Measurements from ENCODE around the gene KCNQ1.

Gene KCNQ1

DNA sequence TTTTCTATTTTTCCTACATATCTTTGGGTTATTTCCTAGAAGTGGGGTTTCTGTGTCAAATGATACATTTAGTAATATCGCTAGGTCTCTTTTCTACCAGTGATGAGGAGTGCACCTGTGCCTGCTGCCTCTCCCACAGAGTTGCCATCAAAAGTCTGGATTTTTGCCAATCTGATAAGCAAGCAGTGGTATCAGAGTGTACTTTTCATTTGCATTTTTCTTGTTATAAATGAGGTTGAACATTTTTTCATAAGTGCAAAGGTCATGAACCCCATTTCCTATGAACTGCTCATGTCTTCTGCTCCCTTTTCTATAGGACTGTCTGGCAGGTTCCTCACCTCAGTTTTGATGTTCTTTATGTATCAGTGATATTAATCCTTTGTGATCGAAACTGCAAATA, 2.2 kb upstream of the KCNQ1 start:
- no peak for DNase-seq (ENCODE audit: low spot score)

- no peak for DNase-seq (ENCODE audit: low spot score)
Observed at GRCh38 chr11:2443406-2443805, 1.4 kb upstream of the KCNQ1 start.

- no peak for DNase-seq (ENCODE audit: low spot score)
Observed at GRCh38 chr11:2443881-2444820, 657 bp upstream of the KCNQ1 start, which contains the start of gene TRPM5. Gene TRPM5 (minus strand): TSS chr11:2444514. CDS start chr11:2423036, 21,478 bp downstream.

- DNase-seq (ENCODE audit: low spot score): no peak
Observed at GRCh38 chr11:2445746-2446551, 1.1 kb downstream of the KCNQ1 start.

- DNase-seq (ENCODE audit: low spot score): no peak
Observed at GRCh38 chr11:2446590-2447252, 1.9 kb downstream of the KCNQ1 start.

- no peak for DNase-seq (ENCODE audit: low spot score)
Observed at GRCh38 chr11:2447253-2447950, 2.6 kb downstream of the KCNQ1 start.

- DNase-seq (ENCODE audit: low spot score): no peak
Observed at GRCh38 chr11:2447951-2448650, 3.3 kb downstream of the KCNQ1 start.

- DNase-seq (ENCODE audit: low spot score): no peak
Observed at GRCh38 chr11:2448661-2449547, 4.1 kb downstream of the KCNQ1 start.

GRCh38 chr11:2449548-2450320, 4.9 kb downstream of the KCNQ1 start:
- no peak for DNase-seq (ENCODE audit: low spot score)

GRCh38 chr11:2450321-2451041, 5.7 kb downstream of the KCNQ1 start:
- no peak for DNase-seq (ENCODE audit: low spot score)

DNA sequence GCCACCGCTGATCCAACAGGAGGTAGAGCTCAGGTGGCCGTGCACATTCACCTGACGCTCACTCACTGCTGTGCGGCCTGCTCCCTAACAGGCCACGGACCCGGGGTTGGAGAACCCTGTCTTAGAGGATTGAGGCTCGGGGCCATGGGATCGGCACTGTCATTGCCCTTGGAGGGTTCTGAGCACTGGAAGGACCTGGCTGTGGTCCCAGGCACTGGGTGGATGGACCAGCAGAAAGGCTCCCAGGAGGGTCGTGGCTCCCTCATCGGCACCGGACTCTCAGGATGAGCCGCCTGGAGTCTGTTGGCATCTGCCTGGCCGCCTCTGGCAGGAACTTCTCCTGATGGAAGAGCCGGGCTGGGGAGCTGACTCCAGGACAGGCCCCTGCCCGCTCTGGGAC, 6.5 kb downstream of the KCNQ1 start:
- DNase-seq (ENCODE audit: low spot score): no peak

DNA sequence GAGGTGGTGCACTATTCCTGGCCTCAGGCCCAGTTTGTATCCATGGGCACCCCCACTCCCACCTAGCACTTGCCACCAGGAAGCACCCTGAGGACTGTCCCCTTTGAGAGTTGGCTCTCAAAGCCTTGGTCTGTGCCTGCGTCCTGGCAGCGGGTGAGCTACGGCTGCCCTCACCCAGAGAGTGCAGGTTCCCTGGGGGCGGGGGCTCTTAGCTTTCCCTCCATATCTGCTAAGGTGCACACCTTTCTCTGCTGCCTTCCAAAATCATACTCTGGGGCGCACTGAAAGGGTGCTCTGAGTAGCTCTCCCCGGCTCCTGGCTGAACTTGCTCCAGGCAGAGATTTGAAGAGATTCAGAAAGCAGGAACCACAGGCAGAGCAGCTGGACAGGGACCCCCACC, 7.1 kb downstream of the KCNQ1 start:
- DNase-seq (ENCODE audit: low spot score): no peak

GRCh38 chr11:2452321-2453012, 7.7 kb downstream of the KCNQ1 start:
- DNase-seq (ENCODE audit: low spot score): no peak

DNA sequence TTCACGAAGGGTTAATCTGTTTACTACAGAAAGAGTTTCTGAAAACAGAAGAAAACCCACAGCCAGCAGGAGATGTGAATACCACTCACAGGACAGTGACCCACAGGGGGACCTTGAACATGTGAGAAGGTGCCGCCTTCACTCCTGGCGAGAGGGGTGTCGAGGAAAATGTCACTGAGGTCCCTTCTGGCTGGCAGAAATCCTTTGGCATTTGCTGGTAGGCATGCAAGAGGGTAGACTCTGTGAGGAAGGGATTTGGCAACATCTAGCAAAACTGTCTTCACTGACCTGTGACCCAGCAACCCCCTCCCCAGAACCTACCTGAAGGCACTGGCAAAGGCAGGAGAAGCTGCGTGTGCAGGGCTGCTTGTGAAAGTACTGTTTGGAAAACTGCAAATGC, 8.6 kb downstream of the KCNQ1 start:
- no peak for DNase-seq (ENCODE audit: low spot score)

GRCh38 chr11:2458321-2458720, 13.5 kb downstream of the KCNQ1 start:
- no peak for DNase-seq (ENCODE audit: low spot score)

DNA sequence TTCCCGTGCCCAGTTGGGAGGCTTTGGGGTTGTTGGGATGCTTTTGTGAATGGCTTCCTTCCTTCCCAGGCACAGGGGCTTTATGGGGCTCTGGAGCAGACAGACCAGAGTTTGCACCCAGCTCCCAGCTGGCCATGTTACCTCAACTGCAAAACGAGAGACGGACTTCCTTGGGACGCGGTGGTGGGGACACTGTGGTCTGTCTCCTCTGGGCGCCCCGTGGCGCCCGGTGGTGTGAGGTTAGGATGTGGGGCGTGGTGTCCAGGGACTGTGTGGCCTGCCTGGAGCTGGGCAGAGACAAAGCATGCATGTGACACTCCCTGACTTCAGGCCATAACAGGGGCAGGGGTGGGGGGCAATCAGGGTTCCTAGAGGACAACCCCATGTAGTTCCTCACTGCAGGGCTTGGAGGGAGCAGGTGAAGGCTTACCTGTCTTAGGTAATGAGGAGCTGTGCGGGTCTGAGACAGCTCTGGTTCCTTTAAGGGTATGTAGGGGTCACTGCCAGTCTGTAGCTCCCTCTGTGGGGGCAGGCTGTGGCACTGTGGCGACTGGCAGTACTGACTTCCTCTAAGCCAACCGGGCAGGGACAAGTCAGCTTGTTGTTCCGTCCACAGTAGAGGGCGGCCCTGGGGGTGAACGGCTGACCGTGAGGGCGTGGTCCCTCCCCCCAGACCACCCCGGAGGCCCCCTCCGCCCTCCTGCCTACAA, 14.4 kb downstream of the KCNQ1 start:
- DNase-seq (ENCODE audit: low spot score): no peak

GRCh38 chr11:2459796-2460531, 15.2 kb downstream of the KCNQ1 start:
- DNase-seq (ENCODE audit: low spot score): no peak

Data from kidney capillary endothelial cell (primary cell).